SIG-M5 treated with dmso at 0.1 percent for 504 hours (cell line): ENCODE measurements around the gene EML6.
"Not testable (repeated sequence)": the region's sequence is repeated elsewhere in the genome, so short reads cannot be mapped to it uniquely, and the experiment has no call there.

Source experiments
- DNase-seq: peaks from one replicate; lab custom pipeline; 2025; ENCODE audit not compliant: unreplicated experiment; lab: John Stamatoyannopoulos, UW

EML6 gene

DNA sequence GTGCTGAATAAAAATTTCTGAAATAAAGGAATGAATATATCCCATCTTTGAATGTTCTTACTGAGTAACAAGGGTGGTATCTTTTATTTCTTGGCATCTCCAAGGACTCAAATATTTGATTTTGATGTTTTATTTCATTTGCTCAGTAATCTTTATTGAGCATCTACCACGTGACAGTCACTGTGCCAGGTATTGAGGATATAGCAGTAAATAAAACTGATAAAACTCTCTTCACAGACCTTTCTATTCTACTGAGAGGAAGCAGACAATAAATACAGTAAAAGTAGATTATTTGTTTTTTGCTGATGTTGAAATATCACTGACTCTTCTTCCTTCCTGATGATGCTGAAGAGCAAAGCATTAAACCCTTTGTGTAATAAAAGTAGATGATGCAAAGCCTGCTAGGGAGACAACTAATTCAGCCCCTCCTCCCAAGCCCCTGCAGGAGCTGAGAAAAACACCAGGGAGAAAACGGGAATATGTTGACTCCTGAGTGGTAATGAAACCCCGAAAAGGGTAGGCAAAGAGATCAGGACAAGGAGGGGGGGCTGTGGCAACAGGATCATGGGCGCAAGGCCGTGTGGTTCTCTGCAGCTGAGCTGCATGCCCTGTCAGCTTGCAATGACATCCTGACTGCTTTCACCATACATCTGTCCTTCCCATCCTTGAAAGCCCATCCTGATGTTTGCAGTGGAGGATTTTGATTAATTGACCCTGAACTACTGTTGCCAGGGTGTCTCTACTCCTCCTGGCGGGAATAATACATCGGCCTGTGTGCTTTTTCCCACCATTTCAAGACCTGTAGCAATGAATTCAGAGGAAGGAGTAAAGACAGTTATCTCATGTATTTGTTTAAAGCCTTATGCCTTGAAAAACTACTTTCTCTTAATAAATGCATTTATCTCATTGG, 117.4 kb downstream of the EML6 start:
- DNase-seq = no peak

DNA sequence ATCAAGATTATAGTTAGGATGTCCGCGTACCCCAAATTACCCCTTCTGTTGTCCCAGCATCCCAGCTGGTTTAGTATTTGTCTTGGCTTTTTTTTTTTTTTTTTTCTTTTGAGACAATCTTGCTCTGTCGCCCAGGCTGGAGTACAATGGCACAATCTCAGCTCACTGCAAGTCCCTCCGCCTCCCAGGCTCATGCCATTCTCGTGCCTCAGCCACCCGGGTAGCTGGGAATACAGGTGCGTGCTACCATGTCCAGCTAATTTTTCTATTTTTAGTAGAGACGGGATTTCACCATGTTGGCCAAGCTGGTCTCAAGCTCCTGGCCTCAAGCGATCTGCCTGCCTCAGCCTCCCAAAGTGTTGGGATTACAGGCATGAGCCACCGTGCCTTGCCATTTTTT, 118.0 kb downstream of the EML6 start:
- not testable (repeated sequence) for DNase-seq

DNA sequence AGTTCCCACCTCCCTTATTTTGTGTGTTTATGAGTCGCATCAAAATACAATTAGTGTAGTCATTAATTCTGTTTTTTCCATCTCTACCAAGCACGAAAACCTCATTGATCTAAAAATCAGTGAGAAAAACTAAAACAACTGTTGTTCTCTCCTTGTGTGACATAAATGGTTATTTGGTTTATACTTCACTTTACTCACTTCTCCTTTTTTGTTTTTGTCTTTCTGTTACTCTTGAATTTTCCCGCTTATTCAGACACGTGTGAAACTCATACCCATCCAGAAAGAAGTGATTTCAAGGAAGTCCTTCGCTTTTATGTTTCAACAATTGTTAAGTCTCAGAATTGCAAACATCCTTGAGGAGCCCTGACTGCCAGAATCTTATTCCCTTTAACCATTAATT, 121.6 kb downstream of the EML6 start:
- DNase-seq = no peak

DNA sequence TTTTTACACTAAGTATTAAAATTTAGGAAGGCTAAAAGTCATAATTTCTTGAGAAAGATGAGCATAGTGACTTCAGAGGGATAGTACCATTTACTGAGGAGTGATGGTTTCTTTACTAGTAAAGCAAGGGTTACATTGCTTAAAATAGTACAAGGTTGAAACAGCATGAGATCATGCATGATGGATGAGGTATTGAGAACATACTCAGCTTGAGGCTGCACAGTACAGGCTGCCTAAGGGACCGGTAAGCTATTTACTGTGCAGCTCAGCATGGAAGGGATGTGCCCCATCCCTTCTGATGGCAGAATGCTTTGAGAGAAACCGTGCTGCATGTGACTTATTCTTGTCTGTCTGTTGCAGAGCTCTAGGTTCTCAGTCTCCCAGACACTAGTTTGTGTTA, 122.1 kb downstream of the EML6 start:
- no peak for DNase-seq

DNA sequence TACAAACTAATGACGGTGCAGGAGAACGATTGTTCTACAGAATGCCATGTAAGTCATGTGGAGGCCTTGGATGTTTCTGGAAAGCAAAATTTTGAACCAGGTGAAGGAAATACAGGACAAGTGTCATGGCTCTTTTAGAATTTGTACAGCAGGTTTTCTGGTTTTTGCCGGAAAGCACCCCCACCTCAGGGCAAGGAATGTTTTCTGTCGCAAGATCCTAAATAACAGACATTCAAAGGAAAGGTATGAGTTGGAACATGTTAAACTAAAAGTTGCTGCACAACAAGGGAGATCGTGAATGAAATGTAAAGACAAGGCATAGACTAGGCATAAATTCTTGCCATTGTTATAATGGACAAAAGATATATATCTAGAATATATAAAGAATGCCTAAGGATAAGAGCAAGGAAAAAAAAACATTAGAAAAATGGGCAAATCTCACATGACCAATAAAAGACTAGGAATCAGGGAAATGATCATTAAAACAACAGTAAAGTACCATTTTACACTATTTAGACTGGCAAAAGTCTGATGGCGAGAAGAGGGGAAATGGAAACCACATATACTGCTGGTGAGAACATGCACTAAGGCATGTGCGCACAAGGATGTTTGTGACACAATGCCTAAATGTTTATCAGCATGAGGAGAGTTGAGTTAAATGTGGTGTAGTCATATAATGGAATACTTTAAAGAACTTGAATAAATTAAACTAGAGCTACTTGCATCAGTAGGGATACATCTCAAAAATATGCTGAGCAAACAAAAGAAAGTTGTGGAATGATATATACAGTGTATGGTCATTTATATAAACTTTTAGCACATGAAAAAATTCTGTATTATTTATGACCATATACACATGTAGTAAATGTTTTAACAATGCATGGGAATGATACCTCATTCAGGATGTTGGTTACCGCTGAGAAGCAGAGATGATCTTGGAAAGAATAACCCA, 127.0 kb downstream of the EML6 start:
- DNase-seq = no peak

DNA sequence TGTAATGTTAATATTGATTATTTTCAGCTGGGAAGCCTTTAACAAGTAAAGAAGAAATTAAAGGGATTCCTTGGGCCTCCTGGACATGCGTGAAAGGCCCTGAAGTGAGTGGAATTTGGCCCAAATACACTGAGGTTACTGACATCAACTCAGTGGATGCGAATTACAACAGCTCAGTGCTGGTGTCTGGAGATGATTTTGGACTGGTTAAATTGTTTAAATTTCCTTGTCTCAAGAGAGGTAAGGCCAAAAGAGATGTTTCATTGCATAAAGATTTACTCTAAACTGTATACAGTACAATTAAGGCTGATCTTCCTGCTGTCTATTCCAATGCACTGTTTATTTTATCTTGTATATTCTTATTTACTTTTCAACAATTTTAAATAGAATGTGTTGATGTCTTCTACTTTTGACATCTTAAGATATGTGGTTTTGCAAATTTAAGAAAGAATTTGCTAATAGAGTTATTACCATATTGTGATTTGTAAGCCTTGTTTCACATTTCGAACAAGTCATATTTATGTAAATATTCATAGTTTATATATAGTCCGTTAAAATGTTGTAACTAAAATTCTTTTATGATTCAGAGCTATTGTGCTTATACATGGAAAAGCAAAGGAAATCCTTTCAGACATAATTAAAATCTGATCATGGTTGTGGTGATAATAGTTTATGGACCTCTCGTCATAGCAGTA, 130.3 kb downstream of the EML6 start:
- DNase-seq = no peak

DNA sequence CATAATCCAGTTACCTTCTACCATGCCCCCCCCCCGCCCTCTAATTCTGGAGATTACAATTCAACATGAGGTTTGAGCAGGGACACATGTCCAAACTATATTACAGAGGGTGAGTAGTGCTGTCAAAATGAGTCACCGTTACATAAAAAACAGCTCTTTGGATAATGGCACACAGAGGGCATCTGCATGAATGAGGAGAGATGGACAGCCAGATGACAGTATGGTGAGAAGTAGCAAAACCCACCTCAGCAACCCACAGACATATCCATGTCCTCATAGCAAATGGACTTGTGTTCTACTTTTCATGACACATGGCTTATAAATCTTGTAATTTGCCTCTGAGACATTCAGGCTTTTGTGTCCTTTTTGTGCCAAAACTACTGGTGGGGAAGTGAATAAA, 132.0 kb downstream of the EML6 start:
- DNase-seq = no peak

DNA sequence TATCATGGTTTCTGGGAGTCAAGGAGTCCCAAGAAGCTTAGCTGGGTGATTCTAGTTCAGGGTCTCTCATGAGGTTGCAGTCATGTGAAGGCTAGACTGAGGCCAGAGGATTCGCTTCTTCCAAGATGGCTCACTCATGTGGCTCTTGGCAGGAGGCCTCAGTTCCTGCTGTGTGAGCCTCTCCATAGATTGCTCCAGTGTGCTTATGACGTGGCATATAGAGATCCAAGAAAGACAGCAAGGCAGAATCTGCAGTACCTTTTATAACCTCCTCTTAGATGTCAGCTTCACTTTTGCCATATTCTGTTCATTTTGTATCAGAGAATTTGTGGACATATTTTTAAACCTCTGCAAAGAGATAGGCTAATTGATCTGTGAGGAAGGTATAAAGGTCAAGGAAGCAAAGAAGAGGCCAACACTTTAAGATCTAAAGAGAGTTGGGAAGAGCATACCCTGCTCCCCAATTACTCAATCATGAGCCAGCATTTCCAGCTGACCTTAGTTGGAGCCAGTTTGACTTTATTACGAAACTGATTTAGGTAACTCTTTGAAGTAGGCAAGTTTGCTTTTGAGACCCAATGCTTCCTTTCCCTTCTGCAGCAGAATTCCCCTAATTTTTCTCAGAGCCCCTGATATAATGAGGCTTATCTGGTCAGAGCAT, 134.7 kb downstream of the EML6 start:
- DNase-seq = peak; percentile 16

DNA sequence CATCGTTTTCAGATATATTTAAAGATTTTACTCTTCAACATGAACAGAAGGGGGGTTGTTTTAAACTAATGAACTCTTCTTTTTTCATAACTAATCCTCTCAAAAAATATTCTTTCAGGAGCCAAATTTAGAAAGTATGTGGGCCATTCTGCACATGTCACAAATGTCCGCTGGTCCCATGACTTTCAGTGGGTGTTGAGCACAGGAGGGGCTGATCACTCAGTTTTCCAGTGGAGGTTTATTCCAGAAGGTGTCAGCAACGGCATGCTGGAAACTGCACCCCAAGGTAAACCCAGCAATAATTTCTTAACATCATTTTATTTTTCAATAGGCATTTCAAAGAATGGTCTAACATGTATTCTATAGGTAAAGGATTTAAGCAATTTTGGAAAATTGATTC, 136.0 kb downstream of the EML6 start:
- no peak for DNase-seq

DNA sequence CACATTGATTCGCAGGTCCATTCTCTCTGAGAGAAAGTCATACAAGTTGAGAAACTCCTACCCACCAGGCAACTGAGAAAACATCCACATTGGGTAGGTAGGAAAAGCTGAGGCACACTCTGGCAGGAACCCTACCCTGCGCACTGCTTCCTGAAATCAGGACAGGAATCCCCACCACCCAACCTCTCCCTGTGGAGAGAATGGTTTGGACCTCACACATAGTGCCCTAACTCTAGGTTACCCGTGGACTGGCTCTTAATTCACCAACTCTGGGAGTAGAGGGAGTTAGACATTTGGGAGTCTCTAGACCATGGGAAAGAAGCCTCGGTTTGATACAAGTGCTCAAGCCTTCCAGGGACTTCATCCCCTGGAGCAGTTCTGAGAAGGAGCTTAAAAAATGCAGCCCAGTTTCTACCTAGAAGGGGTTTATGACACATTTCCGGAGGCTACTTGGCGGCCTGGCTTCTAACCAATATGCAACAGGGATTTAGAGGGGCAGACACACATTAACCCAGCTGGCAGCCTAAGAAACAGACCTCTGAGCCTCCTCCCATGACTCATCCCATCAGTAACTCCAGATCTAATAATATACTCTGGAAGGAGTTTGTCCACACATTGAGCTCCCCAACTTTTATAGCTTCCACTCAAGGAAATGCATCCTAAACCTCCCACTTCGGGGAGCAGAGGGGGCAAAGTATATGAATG, 136.7 kb downstream of the EML6 start:
- DNase-seq = no peak

DNA sequence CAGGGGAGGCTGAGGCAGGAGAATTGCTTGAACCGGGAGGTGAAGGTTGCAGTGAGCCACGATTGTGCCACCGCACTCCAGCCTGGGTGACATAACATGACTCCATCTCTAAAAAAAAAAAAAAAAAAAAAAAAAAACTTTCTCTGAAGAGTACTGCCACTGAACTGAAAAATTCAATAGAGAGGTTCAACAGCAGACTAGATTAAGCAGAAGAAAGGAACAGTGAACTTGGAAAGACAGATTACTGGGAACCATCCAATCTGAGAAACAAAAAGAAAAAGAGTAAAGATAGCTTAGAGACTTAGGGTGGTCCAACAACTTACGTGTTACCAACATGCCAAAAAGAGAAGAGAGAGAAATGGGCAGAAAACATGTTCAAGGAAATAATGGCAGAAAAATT, 138.8 kb downstream of the EML6 start:
- DNase-seq = no peak

DNA sequence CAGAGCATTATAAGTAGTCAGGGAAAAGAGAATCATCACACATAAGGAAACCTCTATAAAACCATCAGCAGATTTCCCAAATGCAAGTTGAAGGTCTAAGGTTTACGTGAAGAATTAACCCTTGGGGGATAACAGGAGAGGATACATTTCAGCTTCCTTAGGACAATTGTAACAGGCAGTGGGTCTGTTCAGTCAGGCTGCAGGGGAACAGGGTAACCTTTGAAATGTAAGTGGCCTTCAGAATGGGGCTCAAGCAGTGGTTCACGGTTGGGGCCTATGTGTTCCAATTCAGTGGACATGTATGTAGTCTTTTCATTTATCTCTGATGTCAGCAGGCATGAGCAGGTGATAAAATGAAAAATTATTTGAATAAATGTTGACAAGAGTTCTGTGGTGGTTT, 139.3 kb downstream of the EML6 start:
- DNase-seq = no peak

DNA sequence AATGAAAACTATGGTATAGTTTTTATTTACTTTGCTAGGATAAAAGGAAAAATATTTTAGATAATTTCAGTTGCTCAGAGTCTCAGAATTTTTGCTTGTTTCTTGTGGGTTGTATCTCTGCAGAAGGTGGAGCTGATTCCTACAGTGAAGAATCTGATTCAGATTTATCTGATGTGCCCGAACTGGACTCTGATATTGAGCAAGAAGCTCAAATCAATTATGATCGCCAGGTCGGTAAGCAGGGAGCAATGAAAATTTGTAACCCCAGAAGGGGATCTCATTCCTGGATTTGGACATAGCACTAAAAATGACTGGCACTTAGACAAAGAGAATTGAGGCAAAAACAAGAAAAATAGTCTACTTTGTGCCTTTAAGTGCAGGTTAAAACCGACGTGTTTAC, 140.2 kb downstream of the EML6 start:
- DNase-seq = no peak

DNA sequence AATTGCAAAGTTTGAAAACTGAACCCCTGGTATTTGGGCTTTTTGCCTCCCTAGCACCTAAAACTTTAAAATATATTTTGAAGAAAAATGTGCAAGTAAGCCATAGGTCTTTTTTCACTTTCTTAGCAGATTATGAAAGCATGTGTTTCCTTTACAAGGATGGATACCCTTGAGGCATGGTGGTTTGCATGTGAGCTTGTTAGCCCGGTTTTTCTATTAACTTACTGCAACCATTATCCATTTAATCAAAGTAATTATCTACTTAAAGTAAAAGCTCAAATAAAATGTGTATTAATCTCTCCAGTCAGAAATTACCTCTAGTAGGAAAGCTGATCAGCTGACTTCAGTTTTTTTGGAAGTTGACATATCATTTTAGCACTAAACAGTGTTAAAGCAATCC, 140.6 kb downstream of the EML6 start:
- DNase-seq = no peak

DNA sequence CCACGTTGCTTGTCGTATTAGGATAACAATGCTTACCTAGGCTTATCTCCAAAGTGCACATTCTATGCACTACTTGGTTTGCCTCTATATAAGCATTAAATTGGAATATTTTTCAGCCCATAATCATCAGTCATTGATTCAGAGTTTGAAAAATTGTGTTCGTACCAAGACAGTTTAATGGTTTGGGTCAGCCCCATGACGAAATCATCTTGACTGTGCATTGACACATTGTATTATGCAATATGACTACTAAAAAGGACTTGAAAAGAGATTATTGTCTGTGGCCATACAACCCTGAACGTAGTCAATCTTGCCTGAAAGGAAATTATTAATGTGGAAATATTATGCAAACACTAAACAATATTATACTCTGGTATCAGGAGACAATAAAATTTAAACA, 141.3 kb downstream of the EML6 start:
- DNase-seq = peak; percentile 73

DNA sequence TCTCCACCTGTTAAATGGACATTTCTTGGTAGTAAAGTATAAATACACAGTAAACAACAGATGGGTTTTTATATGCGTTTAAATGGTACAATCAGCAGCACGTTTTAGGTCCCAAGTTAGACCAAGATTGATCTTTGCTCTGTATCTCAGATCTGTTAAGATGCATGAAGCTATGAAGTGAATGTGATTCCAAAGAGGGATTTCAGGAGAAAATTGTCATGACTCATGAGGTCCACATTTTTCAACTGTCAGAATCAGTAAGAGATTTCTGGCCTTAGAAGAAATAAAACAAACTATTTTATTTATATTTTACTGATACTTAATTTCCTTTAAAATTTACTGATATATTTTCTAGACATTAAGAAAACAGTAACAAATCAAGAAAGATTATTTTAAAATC, 142.7 kb downstream of the EML6 start:
- DNase-seq = no peak

DNA sequence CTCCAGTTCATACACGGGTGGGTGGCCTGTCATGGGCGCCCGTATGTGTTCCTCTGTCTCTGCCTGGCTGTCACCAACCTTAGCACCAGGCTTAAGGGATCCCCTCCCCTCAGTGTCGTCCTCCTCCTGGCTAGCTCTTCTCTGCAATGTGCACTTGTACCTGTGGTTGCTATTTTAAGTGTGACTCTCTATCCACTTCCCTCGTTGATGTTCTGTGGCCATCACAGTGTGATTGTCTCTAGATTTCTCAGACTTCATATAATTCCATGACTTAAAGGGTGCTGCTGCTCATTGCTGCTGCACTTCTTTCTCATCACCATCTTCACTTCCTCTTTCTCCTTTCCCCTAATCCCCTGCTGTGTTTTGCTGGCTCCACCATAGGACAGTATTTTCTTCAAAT, 143.4 kb downstream of the EML6 start:
- peak; percentile 81 for DNase-seq

DNA sequence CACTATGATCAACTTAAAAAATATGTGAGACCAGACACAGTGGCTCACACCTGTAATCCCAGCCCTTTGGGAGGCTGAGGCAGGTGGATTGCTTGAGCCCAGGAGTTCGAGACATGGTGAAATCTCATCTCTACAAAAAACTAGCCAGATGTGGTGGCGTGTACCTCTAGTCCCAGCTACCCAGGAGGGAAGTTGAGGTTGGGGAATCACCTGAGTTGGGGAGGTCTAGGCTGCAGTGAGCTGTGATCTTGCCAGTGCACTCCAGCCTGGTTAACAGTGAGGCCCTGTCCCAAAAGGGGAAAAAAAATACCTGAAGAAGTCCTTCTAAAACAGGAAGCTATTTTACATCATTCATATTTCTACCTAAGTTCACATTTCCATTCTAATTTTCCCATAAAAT, 144.0 kb downstream of the EML6 start:
- DNase-seq = no peak

DNA sequence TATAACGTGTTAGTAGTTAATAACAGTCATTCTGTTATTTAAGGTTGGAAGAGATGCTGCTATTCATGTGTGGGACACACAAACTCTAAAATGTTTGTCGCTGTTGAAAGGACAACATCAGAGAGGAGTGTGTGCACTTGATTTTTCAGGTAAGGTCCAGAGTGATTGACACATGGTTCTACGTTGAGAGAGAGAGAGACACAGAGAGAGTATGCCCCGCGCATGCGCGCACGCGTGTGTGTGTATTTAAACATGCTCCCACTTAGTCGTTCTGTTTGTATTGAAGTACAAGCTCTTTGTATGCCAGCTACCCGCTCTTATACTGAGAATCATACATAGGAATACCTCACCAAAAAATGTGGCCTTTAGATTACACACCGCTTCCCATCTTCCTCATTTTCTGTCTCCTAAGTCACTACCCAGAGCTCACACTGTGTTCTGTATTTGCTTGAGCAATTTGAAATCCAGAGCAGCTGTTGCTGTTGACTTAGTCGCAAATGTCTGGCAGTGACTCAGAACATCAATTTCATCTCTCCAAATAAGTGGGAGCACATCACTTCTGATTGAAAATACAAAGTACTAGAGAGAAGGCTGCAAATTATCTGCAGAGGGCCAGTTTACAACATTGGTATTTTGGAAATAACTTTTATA, 148.1 kb downstream of the EML6 start:
- DNase-seq = peak; percentile 68

DNA sequence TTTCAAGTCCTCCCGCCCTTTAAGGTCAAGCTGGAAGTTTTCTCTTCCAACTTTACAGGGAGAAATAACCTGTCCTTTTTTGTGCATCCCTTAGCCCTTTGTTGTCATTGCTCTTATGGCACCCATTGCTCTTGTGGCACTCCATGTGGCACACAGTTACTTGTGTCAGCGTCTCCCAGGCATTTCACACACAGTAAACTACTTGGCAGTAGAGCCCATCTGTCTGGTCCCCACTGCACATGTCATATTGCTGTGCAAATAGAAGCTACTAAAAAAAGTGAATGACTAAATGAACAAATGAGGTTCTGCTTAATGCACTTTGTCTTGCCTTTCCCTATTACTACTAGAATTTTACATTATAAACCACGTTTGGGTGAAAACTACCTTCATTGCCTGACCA, 149.3 kb downstream of the EML6 start:
- no peak for DNase-seq
